Stimulated activated CD4-positive, alpha-beta T cell treated with anti-CD3 and anti-CD28 coated beads, Interleukin-4, amount 100 ng/mL, for 1 hour (primary cell): Measurements from ENCODE around the gene RAPGEF5.

Experiments used
- DNase-seq: peaks from one replicate; pipeline ENCODE4 v3.0.0-alpha.2; 2020

Gene RAPGEF5

GRCh38 chr7:22302193-22302592 is 54.8 kb downstream of the RAPGEF5 start:
- DNase-seq, result no peak

GRCh38 chr7:22301790-22302189 is 55.2 kb downstream of the RAPGEF5 start:
- no peak for DNase-seq

GRCh38 chr7:22300839-22301238 is 56.1 kb downstream of the RAPGEF5 start:
- DNase-seq, result no peak

- DNase-seq, result no peak
Measured at GRCh38 chr7:22296916-22297315, 60.0 kb downstream of the RAPGEF5 start.

GRCh38 chr7:22296265-22296566 is 60.7 kb downstream of the RAPGEF5 start:
- no peak for DNase-seq

GRCh38 chr7:22295402-22296264 is 61.3 kb downstream of the RAPGEF5 start:
- no peak for DNase-seq

GRCh38 chr7:22292531-22292930 is 64.4 kb downstream of the RAPGEF5 start:
- no peak for DNase-seq

GRCh38 chr7:22291977-22292376 is 65.0 kb downstream of the RAPGEF5 start:
- DNase-seq, result no peak

- DNase-seq, result no peak
Measured at GRCh38 chr7:22288202-22288601, 68.8 kb downstream of the RAPGEF5 start.

GRCh38 chr7:22287412-22287811 is 69.5 kb downstream of the RAPGEF5 start:
- DNase-seq, result no peak

GRCh38 chr7:22286436-22286835 is 70.5 kb downstream of the RAPGEF5 start:
- DNase-seq, result no peak

GRCh38 chr7:22281481-22281880 is 75.5 kb downstream of the RAPGEF5 start:
- DNase-seq, result no peak

- DNase-seq, result no peak
Measured at GRCh38 chr7:22280031-22280430, 76.9 kb downstream of the RAPGEF5 start.

- DNase-seq, result no peak
Measured at GRCh38 chr7:22278660-22279059, 78.3 kb downstream of the RAPGEF5 start.

GRCh38 chr7:22277375-22277774 is 79.6 kb downstream of the RAPGEF5 start:
- no peak for DNase-seq

GRCh38 chr7:22275661-22276060 is 81.3 kb downstream of the RAPGEF5 start:
- no peak for DNase-seq

- DNase-seq, result no peak
Measured at GRCh38 chr7:22271311-22271710, 85.6 kb downstream of the RAPGEF5 start.

- no peak for DNase-seq
Measured at GRCh38 chr7:22270371-22270770, 86.6 kb downstream of the RAPGEF5 start.

- no peak for DNase-seq
Measured at GRCh38 chr7:22269963-22270362, 87.0 kb downstream of the RAPGEF5 start.

GRCh38 chr7:22268884-22269421 is 88.0 kb downstream of the RAPGEF5 start:
- no peak for DNase-seq

GRCh38 chr7:22267930-22268615 is 88.9 kb downstream of the RAPGEF5 start:
- DNase-seq, result no peak

- DNase-seq, result no peak
Measured at GRCh38 chr7:22262538-22262937, 94.4 kb downstream of the RAPGEF5 start.

GRCh38 chr7:22256541-22257096 is 100.3 kb downstream of the RAPGEF5 start:
- no peak for DNase-seq

GRCh38 chr7:22255834-22256233 is 101.1 kb downstream of the RAPGEF5 start:
- no peak for DNase-seq
